ENCODE measurements around the gene OR52K2. TPM values are rescaled to one million over a fixed set of nuclear protein-coding genes. Genes with fewer than 3 reads are reported as not detected.

The OR52K2 gene
- total RNA-seq, 1 experiment from 2014 or later, result not detected

DNA sequence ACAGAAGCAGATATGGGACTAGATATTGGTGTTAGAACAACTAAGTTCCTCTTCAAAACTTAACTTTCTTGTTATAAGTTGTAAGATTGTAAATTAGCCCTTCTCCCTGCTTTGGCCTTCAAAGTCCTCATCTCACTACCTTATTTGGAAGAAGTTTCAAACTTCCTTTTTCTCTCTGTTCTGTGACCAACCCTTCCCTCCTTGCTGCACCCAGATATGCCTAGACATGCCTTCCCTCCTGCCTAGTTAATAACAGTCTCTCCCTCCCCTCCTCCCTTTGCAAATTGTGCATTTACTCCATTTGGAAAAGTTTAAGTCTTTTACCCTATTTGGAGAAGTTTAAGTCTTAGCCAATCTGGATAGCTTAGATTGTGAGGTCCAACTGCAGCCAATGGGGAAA is 4.9 kb downstream of the OR52K2 start:
- Histone ChIP-seq H3K4me3 (no peak overlapping the region), H3K27ac (no peak overlapping the region), H3K9me3 (ENCODE audit: insufficient read depth, low read depth) (no peaks in the 10 kb centered on the region), H3K27me3 (ENCODE audit: insufficient read depth, low read depth) (no peaks in the 10 kb centered on the region), H3K79me2 (ENCODE audit: low read depth) (no peaks in the 10 kb centered on the region), H3K36me3 (ENCODE audit: low read depth) (no peaks in the 10 kb centered on the region), H4K20me1 (ENCODE audit: insufficient read depth) (no peaks in the 10 kb centered on the region), H3F3A (ENCODE audit: insufficient read depth, low read depth) (no peaks in the 10 kb centered on the region), H3K4me1 (replicated peaks; ENCODE audit: insufficient read depth) (no peaks in the 10 kb centered on the region), H3K9me2 (ENCODE audit: insufficient read depth) (no peaks in the 10 kb centered on the region), H2AFZ (no peak overlapping the region), H3K4me2 (no peak overlapping the region)
- BruUV-seq (replicated peaks), result no TSS peak
- CTCF ChIA-PET, result no interaction called here
- DNase-seq, result no peak
- intact Hi-C loops (cut with micrococcal nuclease; ENCODE audit: unreplicated experiment), result no loop called here
- TF ChIP-seq EZH2 (IDR thresholded peaks at IDR 0.05; ENCODE audit: low read depth), result no peak
- TF ChIP-seq, protein P1, sequence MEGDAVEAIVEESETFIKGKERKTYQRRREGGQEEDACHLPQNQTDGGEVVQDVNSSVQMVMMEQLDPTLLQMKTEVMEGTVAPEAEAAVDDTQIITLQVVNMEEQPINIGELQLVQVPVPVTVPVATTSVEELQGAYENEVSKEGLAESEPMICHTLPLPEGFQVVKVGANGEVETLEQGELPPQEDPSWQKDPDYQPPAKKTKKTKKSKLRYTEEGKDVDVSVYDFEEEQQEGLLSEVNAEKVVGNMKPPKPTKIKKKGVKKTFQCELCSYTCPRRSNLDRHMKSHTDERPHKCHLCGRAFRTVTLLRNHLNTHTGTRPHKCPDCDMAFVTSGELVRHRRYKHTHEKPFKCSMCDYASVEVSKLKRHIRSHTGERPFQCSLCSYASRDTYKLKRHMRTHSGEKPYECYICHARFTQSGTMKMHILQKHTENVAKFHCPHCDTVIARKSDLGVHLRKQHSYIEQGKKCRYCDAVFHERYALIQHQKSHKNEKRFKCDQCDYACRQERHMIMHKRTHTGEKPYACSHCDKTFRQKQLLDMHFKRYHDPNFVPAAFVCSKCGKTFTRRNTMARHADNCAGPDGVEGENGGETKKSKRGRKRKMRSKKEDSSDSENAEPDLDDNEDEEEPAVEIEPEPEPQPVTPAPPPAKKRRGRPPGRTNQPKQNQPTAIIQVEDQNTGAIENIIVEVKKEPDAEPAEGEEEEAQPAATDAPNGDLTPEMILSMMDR (conservative IDR thresholded peaks at IDR 0.05), result no peak
- POLR2A ChIA-PET (ENCODE audit: unreplicated experiment), result no interaction called here

DNA sequence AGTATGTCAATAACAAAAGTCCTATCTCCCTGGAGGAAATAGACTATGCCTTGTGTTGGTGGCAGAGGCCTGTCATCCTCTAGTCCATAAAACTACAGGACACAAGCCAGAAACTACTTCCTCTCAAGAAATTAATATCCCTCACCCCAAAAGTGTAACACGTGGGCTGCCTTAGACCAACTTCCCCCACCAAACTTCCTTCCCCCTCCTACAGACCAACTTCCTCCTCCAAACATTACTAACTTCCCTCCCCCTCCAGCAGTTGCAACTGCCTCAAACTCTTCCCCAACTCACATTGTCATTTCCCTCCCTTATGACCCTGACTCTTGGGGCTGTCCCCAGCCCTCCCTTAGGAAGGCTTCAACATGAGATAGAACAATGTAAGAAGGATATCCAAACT is 6.3 kb downstream of the OR52K2 start:
- CTCF ChIA-PET, result no interaction called here
- Histone ChIP-seq H3K79me2 (ENCODE audit: low read depth) (no peaks in the 10 kb centered on the region), H3K4me1 (replicated peaks; ENCODE audit: insufficient read depth) (no peaks in the 10 kb centered on the region), H2AFZ (no peak overlapping the region), H3K4me3 (no peak overlapping the region), H3K4me2 (no peak overlapping the region), H3F3A (ENCODE audit: insufficient read depth, low read depth) (no peaks in the 10 kb centered on the region), H4K20me1 (ENCODE audit: insufficient read depth) (no peaks in the 10 kb centered on the region), H3K27me3 (ENCODE audit: insufficient read depth, low read depth) (no peaks in the 10 kb centered on the region), H3K9me3 (ENCODE audit: insufficient read depth, low read depth) (no peaks in the 10 kb centered on the region), H3K36me3 (ENCODE audit: low read depth) (no peaks in the 10 kb centered on the region), H3K9me2 (ENCODE audit: insufficient read depth) (no peaks in the 10 kb centered on the region), H3K27ac (no peak overlapping the region)
- POLR2A ChIA-PET (ENCODE audit: unreplicated experiment), result no interaction called here
- no peak for DNase-seq
- BruUV-seq (replicated peaks), result no TSS peak
- intact Hi-C loops (cut with micrococcal nuclease; ENCODE audit: unreplicated experiment), result no loop called here
- TF ChIP-seq, protein P1 (conservative IDR thresholded peaks at IDR 0.05), result no peak
- no peak for TF ChIP-seq EZH2 (IDR thresholded peaks at IDR 0.05; ENCODE audit: low read depth)

DNA sequence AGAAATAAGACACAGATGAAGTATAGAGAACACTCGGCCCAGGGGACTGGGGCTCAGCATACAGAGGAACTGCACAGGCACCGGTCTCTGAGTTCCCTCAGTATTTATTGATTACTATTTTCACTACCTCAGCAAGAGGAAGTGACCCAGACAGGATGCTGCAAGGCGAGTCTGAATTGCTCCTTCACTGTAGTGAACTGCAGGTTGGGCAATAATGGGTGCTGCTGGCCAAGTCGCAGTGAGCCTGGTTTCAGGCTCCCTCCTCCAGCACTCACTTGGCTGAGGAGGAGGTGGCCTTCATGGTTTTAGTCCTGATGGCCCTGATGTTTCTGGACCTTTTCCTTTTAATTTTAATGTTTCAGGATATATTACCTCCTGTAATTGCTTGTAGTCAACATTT is 10.4 kb downstream of the OR52K2 start:
- no peaks in the 10 kb centered on the region for H3F3A ChIP-seq (ENCODE audit: insufficient read depth, low read depth)
- H3K27ac ChIP-seq, result no peak overlapping the region
- ChIA-PET CTCF (no interaction called here), POLR2A (ENCODE audit: unreplicated experiment) (no interaction called here)
- TF ChIP-seq, protein P1 (conservative IDR thresholded peaks at IDR 0.05), result no peak
- no peak for TF ChIP-seq EZH2 (IDR thresholded peaks at IDR 0.05; ENCODE audit: low read depth)
- no peaks in the 10 kb centered on the region for H3K27me3 ChIP-seq (ENCODE audit: insufficient read depth, low read depth)
- no peaks in the 10 kb centered on the region for H4K20me1 ChIP-seq (ENCODE audit: insufficient read depth)
- H3K36me3 ChIP-seq (ENCODE audit: low read depth), result no peaks in the 10 kb centered on the region
- no peak overlapping the region for H2AFZ ChIP-seq
- no peaks in the 10 kb centered on the region for H3K4me1 ChIP-seq (replicated peaks; ENCODE audit: insufficient read depth)
- no peak for DNase-seq
- no peak overlapping the region for H3K4me2 ChIP-seq
- H3K9me2 ChIP-seq (ENCODE audit: insufficient read depth), result no peaks in the 10 kb centered on the region
- no peaks in the 10 kb centered on the region for H3K79me2 ChIP-seq (ENCODE audit: low read depth)
- BruUV-seq (replicated peaks), result no TSS peak
- intact Hi-C loops (cut with micrococcal nuclease; ENCODE audit: unreplicated experiment), result no loop called here
- no peaks in the 10 kb centered on the region for H3K9me3 ChIP-seq (ENCODE audit: insufficient read depth, low read depth)
- no peak overlapping the region for H3K4me3 ChIP-seq

Measured in PC-9 (cell line).